Suppressor macrophage treated with lipopolysaccharide for 1 hour (primary cell): ENCODE data around the gene TMEM60.

Source experiments
- DNase-seq, 3 donors: peaks; one replicate each; pipeline ENCODE4 v3.0.0-alpha.2; 2020 to 2022

Gene TMEM60

GRCh38 chr7:77770316-77770715 is 27.9 kb downstream of the TMEM60 start:
- no peak for DNase-seq

GRCh38 chr7:77766801-77767605 is 31.2 kb downstream of the TMEM60 start:
- DNase-seq, result no peak

- no peak for DNase-seq
These were observed 32.1 kb downstream of the TMEM60 start for GRCh38 chr7:77765906-77766800.

- peak; percentile 8 to 72 (median 68) for DNase-seq
These were observed 32.8 kb downstream of the TMEM60 start for GRCh38 chr7:77765481-77765880.

- DNase-seq, result no peak
These were observed 37.3 kb downstream of the TMEM60 start for GRCh38 chr7:77760809-77761453.

GRCh38 chr7:77759294-77759889 is 38.8 kb downstream of the TMEM60 start:
- peak; percentile 84 to 90 (median 85) for DNase-seq

- DNase-seq, result peak in 1 of 3 donors; percentile 18
These were observed 40.6 kb downstream of the TMEM60 start for GRCh38 chr7:77757589-77757988.

GRCh38 chr7:77753173-77753572 is 45.1 kb downstream of the TMEM60 start:
- DNase-seq, result no peak

GRCh38 chr7:77752016-77752415 is 46.2 kb downstream of the TMEM60 start:
- peak; percentile 86 to 92 (median 90) for DNase-seq

- no peak for DNase-seq
These were observed 50.5 kb downstream of the TMEM60 start for GRCh38 chr7:77747718-77748117.

GRCh38 chr7:77747178-77747577 is 51.1 kb downstream of the TMEM60 start:
- DNase-seq, result no peak

GRCh38 chr7:77746824-77747165 is 51.4 kb downstream of the TMEM60 start:
- DNase-seq, result no peak

- DNase-seq, result no peak
These were observed 51.9 kb downstream of the TMEM60 start for GRCh38 chr7:77746164-77746823.

GRCh38 chr7:77745746-77746145 is 52.5 kb downstream of the TMEM60 start:
- no peak for DNase-seq
